Endothelial cell of umbilical vein (primary cell): ENCODE data around the gene MAST4. TPM values are rescaled to one million over a fixed set of nuclear protein-coding genes. Genes with fewer than 3 reads are reported as not detected.

Experiments
- BruUV-seq: library from RNA; stranded (reverse); fragments of 400-500 nt; replicated peaks from 2 replicates; lab custom pipeline; 2021; lab: Mats Ljungman, UMichigan
- CTCF ChIA-PET: fragments of 300-600, 350-600 bp; sonication (Branson Sonifier 250); formaldehyde crosslinking; loops from one replicate; lab custom pipeline; 2021; ENCODE audit warnings: antibody characterized with exemption, inconsistent platforms; lab: Charles Lee
- POLR2A ChIA-PET: fragments of 300-600, 350-600 bp; sonication (Branson Sonifier 250); formaldehyde crosslinking; loops from one replicate; lab custom pipeline; 2021; ENCODE audit warnings: antibody characterized with exemption, inconsistent platforms; lab: Charles Lee
- DNase-seq: peaks from one replicate; pipeline ENCODE4 v3.0.0-alpha.2; 2011; ENCODE audit warnings: low read depth, low spot score
- FAIRE-seq: peaks from 2 replicates; lab custom pipeline; 2011; peaks lifted over from hg19 to GRCh38; lab: Jason Lieb, UNC
- H2AFZ ChIP-seq: 2 replicates; pipeline ENCODE4 v1.6.0; 2012; ENCODE audit warnings: low read depth, low read length, control low read depth, inconsistent platforms
- H3K27ac ChIP-seq: 2 replicates; pipeline ENCODE4 v1.5.1; 2011; ENCODE audit warnings: low read depth, mild to moderate bottlenecking, control low read depth, low read length, moderate library complexity; ENCODE audit not compliant: insufficient read depth
- H3K27me3 ChIP-seq, 2 experiments: 2 replicates each; pipeline versions ENCODE4 v1.6.0 to v1.6.1; 2011; ENCODE audit warnings: low read length in 2 of 2, mixed read lengths in 1 of 2; ENCODE audit not compliant: control insufficient read depth in 2 of 2, insufficient read depth in 2 of 2
- H3K36me3 ChIP-seq, 2 experiments: 2 replicates in 1 of 2; 3 replicates in 1 of 2; pipeline ENCODE4 v1.5.1; 2011; ENCODE audit warnings: low read length in 2 of 2, mild to moderate bottlenecking in 1 of 2, moderate library complexity in 1 of 2; ENCODE audit not compliant: control insufficient read depth in 2 of 2, insufficient read depth in 2 of 2; ENCODE audit errors: extremely low read depth in 1 of 2
- H3K4me1 ChIP-seq: 3 replicates; pipeline ENCODE4 v1.5.1; 2011; ENCODE audit warnings: mild to moderate bottlenecking, low read length; ENCODE audit not compliant: control insufficient read depth, insufficient read depth; ENCODE audit errors: extremely low read depth
- H3K4me2 ChIP-seq: 2 replicates; pipeline ENCODE4 v1.6.1; 2011; ENCODE audit warnings: low read length, control low read depth, mixed read lengths; ENCODE audit not compliant: insufficient read depth
- H3K4me3 ChIP-seq, 3 experiments: fragments of 200-600 bp in 1 of 3; sonication (generic), shearing (Covaris generic) in 1 of 3; replicated peaks in 1 of 3; 2 replicates each; pipeline ENCODE4 v1.5.1; 2011 to 2016; ENCODE audit warnings: control low read depth in 3 of 3, low read length in 3 of 3, mild to moderate bottlenecking in 2 of 3, inconsistent platforms in 1 of 3, low read depth in 1 of 3, moderate library complexity in 1 of 3; ENCODE audit not compliant: insufficient read depth in 1 of 3
- H3K79me2 ChIP-seq: 2 replicates; pipeline ENCODE4 v1.6.0; 2012; ENCODE audit warnings: low read length, inconsistent platforms; ENCODE audit not compliant: control insufficient read depth, insufficient read depth
- H3K9ac ChIP-seq: replicated peaks from 2 replicates; pipeline ENCODE3; 2011; ENCODE audit warnings: low read length, control low read depth; ENCODE audit not compliant: insufficient read depth; ENCODE audit errors: extremely low read depth
- H3K9me1 ChIP-seq: replicated peaks from 3 replicates; pipeline ENCODE4 v1.6.0; 2011; ENCODE audit warnings: mild to moderate bottlenecking, low read length; ENCODE audit not compliant: control insufficient read depth, insufficient read depth; ENCODE audit errors: extremely low read depth
- H3K9me3 ChIP-seq: replicated peaks from 2 replicates; pipeline ENCODE4 v1.5.1; 2012; ENCODE audit warnings: low read length, inconsistent platforms; ENCODE audit not compliant: control insufficient read depth, insufficient read depth
- H4K20me1 ChIP-seq: replicated peaks from 2 replicates; pipeline ENCODE3; 2011; ENCODE audit warnings: mild to moderate bottlenecking, low read length; ENCODE audit not compliant: control insufficient read depth, insufficient read depth; ENCODE audit errors: extremely low read depth
- CTCF ChIP-seq, 2 donors: IDR thresholded peaks; 1 replicate in 1 of 2; 2 replicates in 1 of 2; pipeline ENCODE4 v1.5.1; 2011; ENCODE audit warnings: low read length in 2 of 2, mild to moderate bottlenecking in 2 of 2, moderate library complexity in 2 of 2, control low read depth in 1 of 2, inconsistent platforms in 1 of 2, low read depth in 1 of 2; ENCODE audit not compliant: insufficient read depth in 1 of 2; ENCODE audit errors: extremely low read depth in 1 of 2
- EZH2 ChIP-seq: IDR thresholded peaks from 2 replicates; pipeline ENCODE4 v1.6.1; 2012; ENCODE audit warnings: borderline replicate concordance, low read depth, mild to moderate bottlenecking, moderate library complexity, low read length, inconsistent platforms; ENCODE audit not compliant: severe bottlenecking
- FOS ChIP-seq: IDR thresholded peaks from 2 replicates; pipeline ENCODE4 v1.6.1; 2011; ENCODE audit warnings: mild to moderate bottlenecking, low read length, moderate library complexity, borderline replicate concordance; ENCODE audit not compliant: insufficient read depth
- GATA2 ChIP-seq: IDR thresholded peaks from 2 replicates; pipeline ENCODE4 v1.7.0; 2011; ENCODE audit warnings: low read depth, mild to moderate bottlenecking, moderate library complexity, mixed read lengths, low read length; ENCODE audit not compliant: insufficient read length, insufficient read depth
- JUN ChIP-seq: IDR thresholded peaks from 2 replicates; pipeline ENCODE4 v1.6.1; 2011; ENCODE audit warnings: borderline replicate concordance, low read depth; ENCODE audit not compliant: insufficient read length, insufficient read depth
- MAX ChIP-seq: IDR thresholded peaks from 2 replicates; pipeline ENCODE4 v1.6.1; 2011; ENCODE audit not compliant: insufficient read depth, insufficient read length
- MYC ChIP-seq: IDR thresholded peaks from one replicate; pipeline ENCODE4 v1.6.1; 2011; ENCODE audit warnings: mild to moderate bottlenecking, low read depth, low read length
- POLR2A ChIP-seq: IDR thresholded peaks from 2 replicates; pipeline ENCODE4 v1.6.1; 2012; ENCODE audit warnings: low read depth, mild to moderate bottlenecking, control low read depth, low read length
- POLR2AphosphoS5 ChIP-seq: IDR thresholded peaks from 2 replicates; pipeline ENCODE4 v1.6.1; 2012; ENCODE audit warnings: low read depth, mild to moderate bottlenecking, control low read depth, low read length, moderate library complexity; ENCODE audit not compliant: insufficient read depth
- dilution Hi-C: fragments of 300-500 bp; cut with MboI; formaldehyde crosslinking; loops from one replicate; pipeline ENCODE4 v1.15.0; 2019; ENCODE audit warnings: low sequenced_read_pairs; ENCODE audit not compliant: extremely low pct_ligation_motif_present
- intact Hi-C: fragments of 100-400 bp; cut with micrococcal nuclease; formaldehyde crosslinking; loops from one replicate; pipeline ENCODE4 v1.10.0; 2022
- polyA plus RNA-seq, 4 experiments: library from polyadenylated mRNA; depleted of rRNA in 3 of 4; stranded (reverse) in 3 of 4; unstranded in 1 of 4; fragments of >200 nt; gene quantifications; 2 replicates each; pipeline versions ENCODE4 v1.2.1 to v1.2.3, GENCODE V29; 2011 to 2012; ENCODE audit warnings: missing spikeins in 1 of 4
- total RNA-seq: library from RNA; stranded (reverse); gene quantifications from 2 replicates; pipeline ENCODE4 v1.2.3, GENCODE V29; 2021

Gene MAST4
- total and polyA plus RNA-seq, 2 donors (not counting 3 experiments of a cell fraction or from before 2014, with no cell fraction given): 40.2 to 116 TPM

GRCh38 chr5:67190410-67190809 lies 594.2 kb downstream of the MAST4 start:
- Histone ChIP-seq H3K9ac (no peak overlapping the region), H3K79me2 (no peaks in the 10 kb centered on the region), H3K4me3 (no peak overlapping the region), H3K9me1 (no peaks in the 10 kb centered on the region), H3K9me3 (no peaks in the 10 kb centered on the region), H4K20me1 (no peaks in the 10 kb centered on the region), H3K27ac (no peak overlapping the region), H3K4me2 (no peak overlapping the region), H3K4me1 (no peaks in the 10 kb centered on the region), H3K27me3 (no peaks in the 10 kb centered on the region), H2AFZ (no peak overlapping the region), H3K36me3 (no peaks in the 10 kb centered on the region)
- no peak for FAIRE-seq
- POLR2A ChIA-PET: no interaction called here
- CTCF ChIA-PET: no interaction called here
- no peak for DNase-seq
- TF ChIP-seq POLR2A: no peak
- no peak for TF ChIP-seq EZH2
- TF ChIP-seq CTCF (IDR thresholded peaks at IDR 0.05; ENCODE audit: extremely low read depth in 1 of 2, insufficient read depth in 1 of 2, low read depth in 1 of 2, low read length in 2 of 2): no peak
- no peak for TF ChIP-seq MYC
- dilution Hi-C loops (no loop called here), intact Hi-C loops (no loop called here)
- no TSS peak for BruUV-seq

- no peak overlapping the region for H3K4me2 ChIP-seq
- BruUV-seq: no TSS peak
- no peak overlapping the region for H2AFZ ChIP-seq
- no peaks in the 10 kb centered on the region for H3K9me3 ChIP-seq
- CTCF ChIA-PET: interaction anchor here (1.0 to 1.1 kb wide), 2 partner anchors 16 to 1062 kb away, joined by 4 to 6 read pairs; no protein-coding TSS in a partner anchor
- POLR2A ChIA-PET: no interaction called here
- no peaks in the 10 kb centered on the region for H3K36me3 ChIP-seq
- no peak for FAIRE-seq
- DNase-seq: no peak
- no peaks in the 10 kb centered on the region for H3K4me1 ChIP-seq
- no peak overlapping the region for H3K27ac ChIP-seq
- H3K9me1 ChIP-seq: no peaks in the 10 kb centered on the region
- no peaks in the 10 kb centered on the region for H4K20me1 ChIP-seq
- H3K79me2 ChIP-seq: no peaks in the 10 kb centered on the region
- H3K9ac ChIP-seq: no peak overlapping the region
- intact Hi-C loops (no loop called here), dilution Hi-C loops (no loop called here)
- H3K27me3 ChIP-seq: no peaks in the 10 kb centered on the region
- no peak overlapping the region for H3K4me3 ChIP-seq
- TF ChIP-seq EZH2 (no peak), POLR2A (no peak), CTCF (IDR thresholded peaks at IDR 0.05; ENCODE audit: extremely low read depth in 1 of 2, insufficient read depth in 1 of 2, low read depth in 1 of 2, low read length in 2 of 2) (no peak), MAX (no peak), FOS (no peak), GATA2 (no peak), JUN (no peak), POLR2AphosphoS5 (no peak), MYC (no peak)
Measured at GRCh38 chr5:67190861-67191260, 594.7 kb downstream of the MAST4 start.
